GM18508 (cell line): ENCODE data around the gene ATP8B4.

ENCODE experiments used
- ATAC-seq: cut with Tn5 transposase; IDR thresholded peaks from one replicate; pipeline ENCODE4 v1.9.1; 2021; ENCODE audit warnings: moderate number of reproducible peaks; ENCODE audit not compliant: insufficient read depth, unreplicated experiment

Gene ATP8B4

DNA sequence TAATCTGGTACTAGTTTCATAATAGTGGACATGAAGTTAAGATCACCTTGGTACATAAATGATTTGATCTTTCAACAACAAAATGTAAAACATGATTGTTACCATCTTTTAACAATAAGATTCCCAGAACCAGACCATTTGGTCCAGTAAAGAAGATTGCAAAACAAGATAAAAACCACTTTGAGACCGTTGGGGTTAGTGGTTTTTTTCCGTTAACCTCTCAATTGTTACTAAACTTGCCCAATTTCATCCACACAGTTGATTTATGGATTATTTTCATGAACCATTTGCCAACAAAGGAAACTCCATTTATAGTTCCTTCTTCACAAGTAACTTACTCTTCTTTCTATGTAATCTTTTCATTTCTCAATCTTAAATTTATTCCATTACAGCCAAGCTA lies 53.8 kb downstream of the ATP8B4 start:
- no peak for ATAC-seq

DNA sequence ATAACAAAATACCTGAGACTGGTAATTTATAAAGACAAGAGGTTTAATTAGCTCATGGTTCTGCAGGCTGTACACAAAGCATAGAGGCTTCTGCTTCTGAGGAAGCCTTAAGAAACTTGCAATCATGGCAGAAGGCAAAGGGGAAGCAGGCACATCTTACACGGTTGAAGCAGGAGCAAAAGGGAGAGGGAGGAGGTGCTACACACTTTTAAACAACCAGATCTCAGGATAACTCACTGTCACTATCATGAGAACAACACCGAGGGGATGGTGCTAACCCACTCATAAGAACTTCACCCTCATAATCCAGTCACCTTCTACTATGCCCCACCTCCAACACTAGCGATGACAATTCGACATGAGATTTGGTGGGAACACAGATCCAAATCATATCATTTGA lies 54.4 kb downstream of the ATP8B4 start:
- ATAC-seq, result no peak

DNA sequence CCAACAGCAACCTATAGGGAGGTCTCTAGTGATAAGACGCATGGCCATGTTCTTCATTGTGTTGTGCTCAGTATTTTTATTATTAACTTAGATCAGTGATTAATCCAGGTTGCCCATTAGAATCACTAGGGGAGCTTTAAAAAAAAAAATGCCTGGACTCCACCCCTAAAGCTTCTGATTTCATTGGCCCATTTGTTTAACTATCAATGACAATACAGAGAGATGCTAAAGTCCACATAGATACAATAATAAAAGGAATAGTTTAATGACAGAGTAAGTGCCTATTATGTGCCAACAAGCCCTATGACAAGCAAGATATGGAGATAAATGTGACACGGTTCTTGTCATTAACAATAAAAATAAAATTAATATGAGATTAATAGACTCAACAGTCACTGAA lies 55.8 kb downstream of the ATP8B4 start:
- ATAC-seq, result no peak

DNA sequence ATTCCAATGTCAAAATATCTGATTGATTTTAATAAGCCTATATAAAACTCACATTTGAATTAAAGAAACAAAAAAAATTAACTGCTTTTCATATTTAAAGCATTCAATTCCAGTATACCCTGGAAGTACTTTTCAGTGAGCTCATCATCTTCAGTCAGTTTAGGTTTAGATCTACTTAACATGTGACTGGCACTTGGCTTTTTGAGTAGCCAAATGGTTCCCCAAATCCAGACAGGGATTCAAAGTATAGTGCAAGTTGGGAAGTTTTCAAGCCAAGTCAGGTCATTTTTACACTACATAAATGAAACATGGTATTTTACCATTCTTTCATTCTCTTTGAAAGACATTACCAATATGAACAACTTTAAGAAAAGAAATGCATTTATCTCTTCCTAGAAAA lies 57.5 kb downstream of the ATP8B4 start:
- ATAC-seq, result no peak

DNA sequence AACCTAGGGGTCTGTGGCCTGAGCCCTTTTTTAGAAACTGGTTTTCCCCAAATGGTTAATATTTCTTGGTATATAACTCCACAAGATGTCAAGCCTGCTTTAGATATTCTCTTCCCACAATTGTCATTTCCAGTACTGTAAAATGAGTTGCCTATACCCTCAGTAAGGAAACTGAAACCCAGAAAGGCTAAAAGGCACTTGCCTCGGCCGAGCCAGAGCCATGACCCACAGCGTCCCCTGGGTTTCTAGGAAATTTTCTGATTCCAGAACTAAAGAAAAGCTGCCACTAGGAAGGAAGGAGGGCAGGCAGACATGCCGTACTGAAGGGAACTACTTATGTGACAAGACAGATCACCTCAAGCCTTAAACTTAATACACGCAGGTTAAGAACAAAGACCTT lies 59.1 kb downstream of the ATP8B4 start:
- no peak for ATAC-seq

DNA sequence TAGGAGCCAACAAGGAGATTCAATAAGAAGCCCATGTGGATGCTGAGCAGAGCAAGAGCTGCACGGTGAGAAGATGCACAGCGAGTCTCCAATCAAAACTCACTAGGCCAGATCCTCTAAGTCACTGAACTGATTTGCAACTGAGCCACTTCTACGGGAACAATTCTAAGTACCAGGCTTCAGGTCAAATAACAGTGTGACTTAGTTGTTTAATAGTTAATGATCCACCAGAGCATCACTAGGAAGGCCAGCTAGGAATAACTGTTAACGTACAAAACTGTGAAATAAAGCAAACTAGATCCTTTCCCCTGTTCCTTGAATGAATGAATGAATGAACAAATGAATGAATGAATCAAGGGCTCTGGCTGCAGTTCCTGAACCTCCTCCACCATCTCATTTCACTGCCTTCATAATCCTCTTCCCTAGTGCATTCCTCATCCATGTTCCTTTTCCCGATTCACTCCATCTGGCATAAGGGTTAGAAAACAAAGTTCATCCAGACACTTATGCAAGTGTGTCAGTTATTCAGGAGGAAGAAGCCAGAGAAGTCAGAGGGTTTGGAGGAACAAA lies 59.7 kb downstream of the ATP8B4 start:
- no peak for ATAC-seq

DNA sequence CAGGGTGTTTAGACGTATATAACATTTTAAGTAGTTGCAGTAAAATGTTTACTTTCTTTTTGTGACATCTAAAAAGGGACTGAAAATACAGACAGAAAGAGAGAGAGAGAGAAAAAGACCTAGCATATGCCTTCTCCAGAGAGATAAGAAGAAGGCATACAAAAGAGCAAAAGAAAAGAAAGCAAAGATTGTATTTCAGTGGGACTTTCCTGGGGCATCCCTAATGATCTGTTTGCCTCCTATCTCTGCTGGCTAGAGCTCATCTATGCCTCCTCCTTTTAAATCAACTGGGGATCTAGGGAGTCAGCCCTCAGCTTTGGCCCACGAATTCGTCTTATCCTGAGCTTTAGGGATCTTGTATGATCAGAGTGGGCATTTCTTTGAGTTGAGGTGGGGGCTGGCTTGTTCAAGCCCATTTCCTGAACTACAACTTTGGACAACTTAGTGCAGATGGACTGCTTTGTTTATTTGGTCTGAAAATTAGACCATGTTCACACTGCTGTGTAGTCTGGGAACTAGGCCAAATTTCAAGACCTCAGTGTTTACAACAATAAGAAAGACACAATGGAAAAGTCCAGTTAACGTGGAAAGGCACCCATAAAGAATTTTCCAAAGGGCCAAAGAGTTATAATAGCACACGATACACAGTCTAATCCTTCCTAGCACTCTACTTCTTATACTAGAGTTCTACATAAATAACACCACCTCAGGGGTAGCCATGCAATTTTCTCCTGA lies 61.0 kb downstream of the ATP8B4 start:
- ATAC-seq, result no peak

DNA sequence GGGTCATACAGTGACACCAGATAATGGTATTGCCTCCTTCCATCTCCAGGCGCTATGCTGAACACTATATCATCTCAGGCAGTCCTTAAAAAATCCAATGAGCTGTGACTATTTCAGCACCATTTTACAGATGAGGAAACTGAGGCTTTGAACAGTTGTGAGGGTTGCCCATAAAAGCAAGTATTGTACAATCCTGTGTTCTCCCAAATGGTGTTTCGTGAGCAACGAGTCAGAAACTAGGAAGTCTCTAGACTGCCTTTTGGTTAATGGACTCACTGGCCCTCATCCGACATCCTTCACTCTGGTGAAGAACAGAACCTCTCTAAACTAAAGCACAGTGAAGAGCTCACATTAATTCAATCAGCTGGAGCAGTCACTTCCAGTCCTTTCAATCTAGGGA lies 61.8 kb downstream of the ATP8B4 start:
- no peak for ATAC-seq

DNA sequence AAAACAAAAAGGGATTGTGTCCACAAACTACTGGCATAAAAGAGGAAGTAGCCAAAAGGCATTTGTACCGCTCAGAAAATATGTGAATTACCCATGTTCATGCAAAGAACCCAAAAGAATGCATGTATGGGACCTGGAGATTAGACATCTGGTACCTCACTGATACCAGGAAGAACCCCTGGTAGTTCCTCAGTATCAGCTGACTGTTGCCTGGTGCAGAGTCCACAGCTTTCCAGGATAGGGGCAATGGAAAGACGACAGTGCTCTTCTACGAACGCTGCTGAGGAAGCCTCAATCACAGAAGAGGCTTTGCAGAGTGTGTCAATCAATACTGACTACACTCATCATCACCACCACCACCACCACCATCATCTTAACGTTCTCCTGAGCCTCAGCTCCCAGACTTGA lies 63.3 kb downstream of the ATP8B4 start:
- no peak for ATAC-seq

DNA sequence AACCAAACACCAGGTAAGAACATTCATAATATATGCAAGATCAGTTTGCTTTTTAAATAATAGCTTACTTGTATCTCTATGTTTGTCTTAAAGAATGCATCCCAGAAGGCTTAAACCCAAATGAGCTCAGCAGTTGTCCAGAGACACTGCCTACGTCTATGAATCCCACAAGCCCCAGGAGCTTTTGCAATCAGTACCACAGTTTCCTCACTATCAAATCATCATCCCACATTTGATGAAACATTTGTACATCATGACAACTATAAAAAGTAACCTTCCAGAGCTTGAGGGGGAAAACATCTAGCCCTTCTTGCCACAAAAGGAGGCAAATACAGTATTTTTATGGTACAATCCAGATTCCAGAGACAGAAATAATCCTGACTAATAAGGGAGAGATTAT lies 63.7 kb downstream of the ATP8B4 start:
- no peak for ATAC-seq

DNA sequence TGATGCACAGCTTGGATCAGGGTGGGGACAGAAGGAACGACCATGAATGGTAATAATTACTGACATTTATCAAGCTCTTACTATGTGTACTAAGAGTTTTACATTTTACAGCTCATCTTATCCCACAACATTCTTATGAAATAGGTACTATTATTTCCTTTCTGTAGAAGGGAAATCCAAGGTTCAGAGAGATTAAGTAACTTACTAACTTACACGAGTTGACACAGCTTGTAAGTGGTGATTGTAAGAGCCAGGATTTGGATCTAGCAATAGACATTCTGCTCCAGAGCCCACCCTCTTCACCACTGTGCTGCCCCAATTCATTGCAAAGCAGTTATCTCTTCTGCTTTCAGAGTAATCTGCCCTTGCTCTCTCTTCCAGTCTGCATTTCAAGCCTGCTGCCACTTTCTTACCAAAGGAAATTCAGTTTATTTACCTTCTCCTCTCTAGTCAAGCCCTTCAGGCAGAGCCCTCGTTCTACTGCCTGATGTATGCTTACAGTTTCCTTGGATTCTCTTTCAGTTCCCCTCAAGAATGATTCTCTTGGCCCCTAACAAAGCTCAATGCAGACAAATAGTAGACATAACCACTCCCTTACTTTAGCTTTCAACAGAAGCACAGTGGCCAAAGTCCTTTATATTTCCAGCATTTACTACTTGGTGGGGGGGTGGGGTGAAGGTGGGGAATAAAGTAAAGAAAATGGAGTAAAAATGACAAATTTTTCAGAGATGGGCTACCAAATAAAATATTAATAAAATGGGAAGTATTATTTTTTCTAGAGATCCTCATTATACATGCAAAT lies 65.8 kb downstream of the ATP8B4 start:
- no peak for ATAC-seq

DNA sequence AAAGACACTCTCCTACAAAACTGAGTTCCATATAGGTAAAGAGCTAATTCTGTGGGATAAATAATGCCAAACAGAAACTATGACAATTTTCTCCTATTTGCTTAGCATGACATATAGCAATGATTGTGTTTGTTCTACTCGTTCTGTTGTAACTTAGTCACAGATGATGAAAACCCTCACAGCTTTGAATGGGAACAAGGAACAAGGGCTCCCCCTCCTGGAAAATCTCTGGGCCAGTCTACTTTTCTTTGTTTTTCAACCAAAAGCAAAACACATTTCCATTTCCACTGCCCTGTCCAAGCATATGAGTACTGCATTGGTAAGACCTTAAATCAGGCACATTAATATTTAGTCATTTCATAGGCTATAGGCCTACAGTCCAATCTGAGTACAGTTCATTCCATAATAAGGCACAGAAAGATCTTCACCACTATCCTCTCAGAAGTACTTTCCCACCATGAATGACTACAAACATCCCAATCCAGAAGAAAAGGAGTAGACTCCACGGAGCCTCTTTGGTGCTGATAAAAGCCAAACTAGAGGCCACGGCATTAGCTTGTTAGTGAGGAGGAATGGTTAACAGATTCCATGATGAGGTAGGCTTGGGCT lies 67.1 kb downstream of the ATP8B4 start:
- ATAC-seq, result no peak

DNA sequence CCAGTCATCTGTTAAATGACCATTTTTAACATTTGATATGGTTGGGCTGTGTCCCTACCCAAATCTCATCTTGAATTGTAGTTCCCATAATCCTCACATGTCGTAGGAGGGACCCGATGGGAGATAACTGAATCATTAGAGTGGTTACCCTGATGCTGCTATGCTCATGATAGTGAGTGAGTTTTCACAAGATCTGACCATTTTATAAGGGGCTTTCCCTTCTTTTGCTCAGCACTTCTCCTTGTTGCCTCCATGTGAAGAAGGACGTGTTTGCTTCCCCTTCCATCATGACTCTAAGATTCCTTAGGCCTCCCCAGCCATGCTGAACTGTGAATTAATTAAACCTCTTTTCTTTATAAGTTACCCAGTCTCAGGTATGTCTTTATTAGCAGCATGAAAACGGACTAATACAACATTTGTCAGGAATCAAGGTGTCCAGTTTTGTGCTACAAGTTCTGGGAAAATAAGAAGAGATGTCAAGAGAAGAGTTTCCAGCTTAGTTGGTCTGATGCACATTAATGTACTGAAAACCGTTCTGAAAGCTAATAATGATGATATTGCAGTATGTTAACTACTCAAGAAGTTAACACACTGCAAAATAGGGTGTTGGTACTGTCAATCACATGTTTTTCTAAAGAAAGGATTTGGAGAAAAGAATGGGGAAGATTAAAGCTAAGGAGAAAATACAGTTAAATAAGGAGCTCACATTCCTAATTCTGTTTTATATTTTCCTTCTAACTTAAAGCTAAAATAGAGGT lies 67.9 kb downstream of the ATP8B4 start:
- ATAC-seq, result no peak

DNA sequence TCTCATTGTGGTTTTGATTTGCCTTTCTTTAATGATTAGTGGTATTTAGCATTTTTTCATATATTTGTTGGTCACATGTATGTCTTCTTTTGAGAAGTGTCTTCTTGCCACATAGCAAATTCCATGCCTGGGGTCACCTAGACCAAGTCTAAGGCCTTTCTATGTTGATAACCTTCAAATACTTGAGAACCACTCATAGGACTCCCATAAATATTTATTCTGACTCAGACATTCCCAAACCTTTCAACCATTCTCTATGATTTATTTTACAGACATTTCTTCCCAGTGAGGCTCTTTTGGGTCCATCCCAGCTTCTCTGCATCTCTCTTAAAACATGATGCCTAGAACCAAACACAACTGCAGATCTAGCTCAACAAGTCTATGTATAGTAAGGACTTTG lies 69.2 kb downstream of the ATP8B4 start:
- ATAC-seq, result no peak

DNA sequence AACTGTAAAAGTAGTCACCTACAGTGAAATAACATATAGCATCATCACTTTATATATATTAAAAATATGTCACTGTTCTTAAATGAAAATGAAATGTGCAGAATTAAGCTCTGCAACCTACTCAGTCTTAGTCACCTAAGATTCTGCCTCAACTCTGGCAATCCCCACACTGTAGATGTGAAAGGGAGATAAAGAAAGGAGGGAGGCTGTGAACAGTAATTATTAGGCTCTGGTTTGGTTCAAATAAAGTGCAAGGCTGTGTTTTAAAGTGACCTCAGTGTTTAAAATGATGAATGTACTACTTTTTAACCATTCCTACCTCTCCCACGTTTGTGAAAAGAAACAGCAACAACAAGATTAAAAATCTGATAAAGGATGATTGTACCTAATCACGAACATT lies 72.2 kb downstream of the ATP8B4 start:
- no peak for ATAC-seq

DNA sequence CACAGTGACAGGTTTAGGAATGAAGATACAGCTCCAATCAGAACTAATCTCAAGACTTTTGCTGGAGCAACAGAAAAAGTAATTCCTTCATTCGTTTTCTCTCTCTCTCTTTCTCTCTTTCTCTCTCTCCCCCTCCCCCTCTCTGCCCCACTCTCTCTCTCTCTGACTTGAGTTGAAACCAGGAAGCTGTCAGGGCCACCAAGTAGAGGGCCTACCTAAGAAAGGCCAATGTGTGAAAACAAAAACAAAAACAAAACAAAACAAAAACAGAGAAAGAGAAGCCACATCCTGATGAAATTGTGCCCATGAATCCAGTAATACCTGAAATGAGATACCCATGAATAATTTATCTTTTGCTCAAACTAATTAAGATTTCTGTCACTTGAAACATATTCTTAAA lies 72.9 kb downstream of the ATP8B4 start:
- no peak for ATAC-seq

DNA sequence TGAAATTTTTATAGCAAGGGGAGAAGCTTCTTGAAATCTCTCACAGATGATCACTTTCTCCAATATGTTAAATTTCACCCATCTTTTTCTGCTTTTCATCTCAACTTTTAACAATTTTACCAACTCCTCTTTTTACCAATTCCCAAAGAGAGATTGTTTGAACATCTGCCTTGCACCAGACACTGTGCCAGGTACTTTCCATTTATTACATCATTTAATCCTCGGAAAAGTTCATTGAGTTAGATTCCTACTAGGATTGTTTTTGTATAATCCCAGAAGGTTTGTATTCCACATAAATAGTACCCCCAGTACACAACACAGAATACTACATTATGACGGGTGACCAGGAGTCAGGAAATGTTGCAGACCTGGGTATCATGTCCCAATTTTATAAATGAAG lies 74.1 kb downstream of the ATP8B4 start:
- no peak for ATAC-seq

DNA sequence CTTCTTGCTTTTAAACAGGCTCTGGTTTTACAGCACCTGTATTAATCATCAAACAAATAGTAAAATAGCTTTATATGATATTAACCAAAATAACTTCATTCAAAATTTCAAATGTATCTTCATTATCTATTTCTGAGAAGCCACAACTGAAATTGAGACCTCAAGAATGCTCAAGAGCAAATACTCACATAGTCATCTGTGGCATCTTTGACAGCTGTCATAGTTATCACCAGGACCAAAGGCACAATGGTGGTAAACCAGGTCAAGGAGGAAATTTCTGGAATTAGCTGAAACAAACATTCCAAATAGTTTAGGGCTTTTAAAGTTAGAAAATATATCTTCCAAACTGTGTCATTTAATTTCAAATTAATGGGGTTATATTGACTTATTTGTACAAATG lies 74.6 kb downstream of the ATP8B4 start:
- ATAC-seq, result no peak

DNA sequence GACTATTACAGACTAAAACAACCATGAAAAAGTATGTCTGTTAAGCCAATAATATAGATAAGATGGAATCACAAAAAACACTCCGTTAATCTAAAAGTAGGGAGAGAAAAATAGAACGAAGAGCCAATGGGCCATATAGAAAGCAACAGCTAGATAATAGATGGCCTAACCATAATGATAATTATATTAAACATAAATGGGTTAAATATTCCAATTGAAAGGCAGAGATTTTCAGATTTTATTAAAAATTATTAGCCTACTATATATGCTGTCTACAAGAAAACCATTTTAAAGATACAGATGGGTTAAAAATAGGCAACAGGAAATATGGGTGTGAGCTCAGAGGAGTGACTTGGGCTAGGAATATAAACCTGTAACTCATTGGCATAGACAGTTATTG lies 76.3 kb downstream of the ATP8B4 start:
- no peak for ATAC-seq

DNA sequence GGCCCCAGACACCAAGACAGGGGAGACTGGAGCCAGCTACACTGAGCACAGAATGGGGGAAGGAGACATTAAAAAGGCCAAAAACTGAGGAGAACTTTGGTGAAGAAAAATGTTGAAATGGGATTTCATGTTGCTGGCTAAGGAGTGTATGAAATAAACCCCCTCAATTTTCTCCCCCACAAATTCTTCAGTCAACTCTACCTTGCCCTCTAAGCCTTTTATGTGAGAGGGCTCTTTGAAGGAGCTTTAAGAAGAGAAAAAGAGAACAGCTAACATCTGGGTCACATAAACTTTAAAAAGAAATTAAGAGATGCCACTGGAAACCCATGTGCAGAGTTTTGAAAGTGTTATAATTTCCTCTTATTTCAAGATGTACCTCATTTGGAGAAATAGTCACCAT lies 88.6 kb downstream of the ATP8B4 start:
- no peak for ATAC-seq

DNA sequence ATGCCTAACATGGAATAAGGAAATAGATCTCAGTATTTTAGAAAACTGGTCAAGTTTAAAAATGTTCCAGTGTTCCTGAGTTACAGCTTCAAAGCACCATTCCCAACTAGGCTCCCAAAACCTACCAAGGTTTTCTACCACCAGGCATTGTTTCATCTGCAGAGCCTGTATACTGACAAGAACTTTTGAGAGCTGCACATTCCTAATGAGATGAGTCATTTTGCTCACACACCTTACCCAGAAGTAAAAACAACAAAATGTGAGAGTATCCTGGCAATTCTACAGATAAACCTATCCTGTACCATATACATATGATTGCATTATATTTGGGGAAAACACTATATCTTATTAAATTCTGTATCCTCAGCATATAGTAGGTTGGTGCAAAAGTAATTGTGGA lies 90.7 kb downstream of the ATP8B4 start:
- ATAC-seq, result no peak
